CD14-positive monocyte (primary cell): ENCODE results near the gene CA14. TPM values are rescaled to one million over a fixed set of nuclear protein-coding genes. Genes with fewer than 3 reads are reported as not detected.
A peak's percentile ranks its signal among the peaks of the same experiment; 100 is the strongest.

ENCODE experiments used
- DNase-seq, 3 donors: peaks; one replicate each; pipeline ENCODE4 v3.0.0-alpha.2; 2011 to 2022
- H2AFZ ChIP-seq: 2 replicates; pipeline ENCODE4 v1.6.0; 2012; ENCODE audit warnings: mild to moderate bottlenecking, low read depth, low read length, inconsistent platforms; ENCODE audit not compliant: insufficient read depth, poor library complexity, severe bottlenecking
- H3K27ac ChIP-seq, 2 donors: 1 replicate in 1 of 2; 2 replicates in 1 of 2; pipeline ENCODE4 v1.5.1; 2012 to 2013; ENCODE audit warnings: low read length in 2 of 2, control low read depth in 1 of 2, inconsistent platforms in 1 of 2, low read depth in 1 of 2, mild to moderate bottlenecking in 1 of 2
- H3K27me3 ChIP-seq, 2 donors: one replicate each; pipeline versions ENCODE4 v1.6.0 to v1.6.1; 2011 to 2013; ENCODE audit warnings: low read length in 2 of 2; ENCODE audit not compliant: control insufficient read depth in 2 of 2, insufficient read depth in 2 of 2
- H3K36me3 ChIP-seq, 2 donors: replicated peaks in 1 of 2; 1 replicate in 1 of 2; 2 replicates in 1 of 2; pipeline versions ENCODE4 v1.5.1 to v1.6.1; 2012 to 2013; ENCODE audit warnings: low read length in 2 of 2, control low read depth in 1 of 2, inconsistent platforms in 1 of 2, mild to moderate bottlenecking in 1 of 2; ENCODE audit not compliant: insufficient read depth in 2 of 2, control insufficient read depth in 1 of 2
- H3K4me1 ChIP-seq, 2 donors: 1 replicate in 1 of 2; 2 replicates in 1 of 2; pipeline versions ENCODE4 v1.5.1 to v1.6.1; 2012 to 2013; ENCODE audit warnings: low read length in 2 of 2, control low read depth in 1 of 2, inconsistent platforms in 1 of 2, mild to moderate bottlenecking in 1 of 2, moderate library complexity in 1 of 2; ENCODE audit not compliant: insufficient read depth in 2 of 2, control insufficient read depth in 1 of 2
- H3K4me2 ChIP-seq: replicated peaks from 2 replicates; pipeline ENCODE3; 2012; ENCODE audit warnings: low read length, moderate library complexity, mild to moderate bottlenecking; ENCODE audit not compliant: poor library complexity, severe bottlenecking; ENCODE audit errors: extremely low read depth
- H3K4me3 ChIP-seq, 3 experiments: fragments of 200-600 bp in 1 of 3; sonication (generic) in 1 of 3; replicated peaks in 1 of 3; 1 replicate in 2 of 3; 2 replicates in 1 of 3; pipeline ENCODE4 v1.5.1; 2011 to 2013; ENCODE audit warnings: low read length in 3 of 3, mild to moderate bottlenecking in 3 of 3, control low read depth in 2 of 3, low read depth in 2 of 3, inconsistent platforms in 1 of 3, moderate library complexity in 1 of 3
- H3K79me2 ChIP-seq: 2 replicates; pipeline ENCODE4 v1.6.0; 2012; ENCODE audit warnings: mild to moderate bottlenecking, control low read depth, inconsistent platforms, low read length, moderate library complexity; ENCODE audit not compliant: insufficient read depth
- H3K9ac ChIP-seq: 2 replicates; pipeline ENCODE4 v1.6.0; 2017; ENCODE audit warnings: low read length, mild to moderate bottlenecking; ENCODE audit not compliant: insufficient read depth, poor library complexity, severe bottlenecking
- H3K9me3 ChIP-seq, 2 donors: replicated peaks in 1 of 2; 1 replicate in 1 of 2; 2 replicates in 1 of 2; pipeline versions ENCODE4 v1.5.1 to v1.6.1; 2012 to 2013; ENCODE audit warnings: low read length in 2 of 2, control low read depth in 1 of 2; ENCODE audit not compliant: control insufficient read depth in 1 of 2, insufficient read depth in 1 of 2
- H4K20me1 ChIP-seq: 2 replicates; pipeline ENCODE4 v1.6.0; 2012; ENCODE audit warnings: mild to moderate bottlenecking, low read length, control low read depth, moderate library complexity; ENCODE audit not compliant: insufficient read depth
- H3K27ac Mint-ChIP-seq, 7 donors: one replicate each; pipeline ENCODE4 v1.8.0; 2020; ENCODE audit warnings: mild to moderate bottlenecking in 7 of 7, mixed read lengths in 7 of 7, moderate library complexity in 6 of 7, inconsistent platforms in 2 of 7
- H3K27me3 Mint-ChIP-seq, 3 donors: one replicate each; pipeline ENCODE4 v1.8.0; 2021 to 2022; ENCODE audit warnings: low read depth in 3 of 3, mild to moderate bottlenecking in 3 of 3, mixed read lengths in 3 of 3, moderate library complexity in 3 of 3, inconsistent platforms in 1 of 3
- H3K36me3 Mint-ChIP-seq, 2 donors: one replicate each; pipeline ENCODE4 v1.8.0; 2020; ENCODE audit warnings: mixed read lengths in 2 of 2, inconsistent platforms in 1 of 2, mild to moderate bottlenecking in 1 of 2
- H3K4me1 Mint-ChIP-seq: one replicate; pipeline ENCODE4 v1.8.0; 2020; ENCODE audit warnings: mild to moderate bottlenecking, mixed read lengths
- H3K4me3 Mint-ChIP-seq, 2 donors: one replicate each; pipeline ENCODE4 v1.8.0; 2020; ENCODE audit warnings: mild to moderate bottlenecking in 2 of 2, mixed read lengths in 2 of 2, moderate library complexity in 1 of 2
- H3K9me3 Mint-ChIP-seq, 7 donors: one replicate each; pipeline ENCODE4 v1.8.0; 2020 to 2022; ENCODE audit warnings: mixed read lengths in 7 of 7, mild to moderate bottlenecking in 6 of 7, moderate library complexity in 6 of 7, inconsistent platforms in 2 of 7
- WGBS: methylation state at CpG from one replicate; pipeline ENCODE4 v1.1.5; 2013; ENCODE audit warnings: missing lambda C conversion rate; ENCODE audit not compliant: insufficient coverage; 5-methylcytosine and 5-hydroxymethylcytosine counted together
- intact Hi-C, 2 donors: fragments of 100-400 bp; cut with micrococcal nuclease; formaldehyde crosslinking; loops; one replicate each; pipeline versions ENCODE4 v1.15.0 to v1.15.1; 2023
- polyA plus RNA-seq, 3 donors: library from polyadenylated mRNA; depleted of rRNA in 1 of 3; unstranded in 2 of 3; stranded (reverse) in 1 of 3; fragments of 300-500 nt in 2 of 3; fragments of >200 nt in 1 of 3; fragmentation: Illumina TruSeq in 2 of 3; gene quantifications; 1 replicate in 2 of 3; 2 replicates in 1 of 3; pipeline ENCODE4 v1.2.3, GENCODE V29; 2012 to 2021
- TF ChIP-seq, protein P1 (sequence below): fragments of 200-600 bp; IDR thresholded peaks from one replicate; pipeline ENCODE4 v1.8.0; 2022; ENCODE audit warnings: antibody characterized with exemption, mild to moderate bottlenecking

The CA14 gene
- polyA plus RNA-seq, 3 donors = not detected

DNA sequence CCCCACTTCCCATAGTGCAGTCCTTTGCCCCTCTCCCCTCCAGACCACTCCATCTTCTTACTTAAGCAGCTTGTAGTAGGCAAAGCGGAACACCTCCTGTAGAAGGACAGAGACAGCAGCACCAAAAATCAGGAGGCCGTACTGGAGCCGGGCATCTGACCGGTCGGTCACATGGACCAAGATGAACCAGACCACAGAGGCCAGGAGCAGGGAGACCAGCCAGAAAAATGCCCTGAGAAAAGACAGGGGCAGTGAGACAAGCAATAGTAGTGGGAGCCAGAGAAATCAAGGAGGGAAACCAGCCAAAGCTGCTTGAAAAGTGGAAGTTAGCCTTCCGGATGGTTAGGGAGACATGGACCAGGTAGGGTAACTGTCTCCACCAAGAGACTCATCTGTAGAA is 10.3 kb downstream of the CA14 start:
- Histone ChIP-seq H2AFZ (peak overlapping the region; percentile 91), H3K4me1 (peaks cover 27 to 44% of the 10 kb centered on the region in 2 donors), H3K27me3 (no peaks in the 10 kb centered on the region), H4K20me1 (no peaks in the 10 kb centered on the region), H3K4me2 (peak overlapping the region; percentile 97), H3K27ac (peak overlapping the region; percentile 89 to 98), H3K9me3 (no peaks in the 10 kb centered on the region), H3K9ac (peak overlapping the region; percentile 98), H3K79me2 (peaks cover 28% of the 10 kb centered on the region), H3K4me3 (peak overlapping the region; percentile 85 to 97 (median 95)), H3K36me3 (peaks cover 28 to 36% of the 10 kb centered on the region in 2 donors)
- Mint-ChIP-seq H3K9me3 (peaks cover 0 to 1% (median 0%) of the 10 kb centered on the region in 7 donors), H3K27me3 (peaks cover 0 to 6% (median 2%) of the 10 kb centered on the region in 3 donors), H3K36me3 (peaks cover 35 to 38% of the 10 kb centered on the region in 2 donors), H3K4me3 (peak overlapping the region; percentile 98 to 99), H3K27ac (peak overlapping the region; percentile 97 to 99 (median 98)), H3K4me1 (peaks cover 46% of the 10 kb centered on the region)
- no peak for DNase-seq
- intact Hi-C loops = loop anchor here in 1 of 2 donors (2.0 to 10.0 kb wide), 2 partner anchors 55 to 287 kb away; no protein-coding TSS in a partner anchor
- 46% methylated on average over 6 of the region's 6 CpGs for WGBS
- TF ChIP-seq, protein P1, sequence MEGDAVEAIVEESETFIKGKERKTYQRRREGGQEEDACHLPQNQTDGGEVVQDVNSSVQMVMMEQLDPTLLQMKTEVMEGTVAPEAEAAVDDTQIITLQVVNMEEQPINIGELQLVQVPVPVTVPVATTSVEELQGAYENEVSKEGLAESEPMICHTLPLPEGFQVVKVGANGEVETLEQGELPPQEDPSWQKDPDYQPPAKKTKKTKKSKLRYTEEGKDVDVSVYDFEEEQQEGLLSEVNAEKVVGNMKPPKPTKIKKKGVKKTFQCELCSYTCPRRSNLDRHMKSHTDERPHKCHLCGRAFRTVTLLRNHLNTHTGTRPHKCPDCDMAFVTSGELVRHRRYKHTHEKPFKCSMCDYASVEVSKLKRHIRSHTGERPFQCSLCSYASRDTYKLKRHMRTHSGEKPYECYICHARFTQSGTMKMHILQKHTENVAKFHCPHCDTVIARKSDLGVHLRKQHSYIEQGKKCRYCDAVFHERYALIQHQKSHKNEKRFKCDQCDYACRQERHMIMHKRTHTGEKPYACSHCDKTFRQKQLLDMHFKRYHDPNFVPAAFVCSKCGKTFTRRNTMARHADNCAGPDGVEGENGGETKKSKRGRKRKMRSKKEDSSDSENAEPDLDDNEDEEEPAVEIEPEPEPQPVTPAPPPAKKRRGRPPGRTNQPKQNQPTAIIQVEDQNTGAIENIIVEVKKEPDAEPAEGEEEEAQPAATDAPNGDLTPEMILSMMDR = no peak

DNA sequence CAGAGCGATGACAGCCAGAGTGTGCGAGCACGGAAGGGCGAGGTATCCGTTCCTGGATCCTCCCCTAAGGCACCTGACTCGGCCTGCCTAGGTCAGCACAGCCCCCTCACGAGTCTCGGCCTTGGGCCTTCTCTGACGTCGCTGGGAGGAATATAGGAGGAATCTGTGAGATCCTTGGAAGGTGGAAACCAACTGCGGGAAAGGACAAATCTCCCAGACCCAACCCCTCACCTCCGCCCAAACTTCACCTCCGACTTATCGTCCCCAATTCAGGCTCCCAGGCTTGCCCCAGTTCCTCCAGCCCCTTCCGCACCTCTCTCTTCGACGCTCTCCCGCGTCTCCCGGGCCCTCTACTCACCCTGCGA is 10.7 kb downstream of the CA14 start:
- H3K4me3 Mint-ChIP-seq = peak overlapping the region; percentile 98 to 99
- peak overlapping the region; percentile 85 to 97 (median 95) for H3K4me3 ChIP-seq
- H3K9ac ChIP-seq = peak overlapping the region; percentile 98
- WGBS = 0% methylated on average over 15 of the region's 21 CpGs
- peak overlapping the region; percentile 91 for H2AFZ ChIP-seq
- H3K36me3 ChIP-seq = peaks cover 28 to 36% of the 10 kb centered on the region in 2 donors
- no peaks in the 10 kb centered on the region for H4K20me1 ChIP-seq
- H3K27me3 ChIP-seq = no peaks in the 10 kb centered on the region
- peaks cover 31 to 49% of the 10 kb centered on the region in 2 donors for H3K4me1 ChIP-seq
- intact Hi-C loops = loop anchor here in 1 of 2 donors (2.0 to 10.0 kb wide), 2 partner anchors 54 to 286 kb away; no protein-coding TSS in a partner anchor
- peak overlapping the region; percentile 97 for H3K4me2 ChIP-seq
- no peaks in the 10 kb centered on the region for H3K9me3 ChIP-seq
- H3K27ac ChIP-seq = peak overlapping the region; percentile 89 to 98
- H3K79me2 ChIP-seq = peaks cover 28% of the 10 kb centered on the region
- peak overlapping the region; percentile 97 to 99 (median 98) for H3K27ac Mint-ChIP-seq
- H3K4me1 Mint-ChIP-seq = peaks cover 50% of the 10 kb centered on the region
- peak in 2 of 3 donors; percentile 31 to 48 for DNase-seq
- H3K9me3 Mint-ChIP-seq = peaks cover 0 to 1% (median 0%) of the 10 kb centered on the region in 7 donors
- TF ChIP-seq, protein P1 = no peak
- H3K27me3 Mint-ChIP-seq = peaks cover 0 to 6% (median 2%) of the 10 kb centered on the region in 3 donors
- H3K36me3 Mint-ChIP-seq = peaks cover 35 to 38% of the 10 kb centered on the region in 2 donors
